ENCODE results near the gene PLEKHA4. TPM values are rescaled to one million over a fixed set of nuclear protein-coding genes. Genes with fewer than 3 reads are reported as not detected.

The PLEKHA4 gene
- total and polyA plus RNA-seq, 4 donors: 4.4 to 17.2 (median 6.3) TPM

DNA sequence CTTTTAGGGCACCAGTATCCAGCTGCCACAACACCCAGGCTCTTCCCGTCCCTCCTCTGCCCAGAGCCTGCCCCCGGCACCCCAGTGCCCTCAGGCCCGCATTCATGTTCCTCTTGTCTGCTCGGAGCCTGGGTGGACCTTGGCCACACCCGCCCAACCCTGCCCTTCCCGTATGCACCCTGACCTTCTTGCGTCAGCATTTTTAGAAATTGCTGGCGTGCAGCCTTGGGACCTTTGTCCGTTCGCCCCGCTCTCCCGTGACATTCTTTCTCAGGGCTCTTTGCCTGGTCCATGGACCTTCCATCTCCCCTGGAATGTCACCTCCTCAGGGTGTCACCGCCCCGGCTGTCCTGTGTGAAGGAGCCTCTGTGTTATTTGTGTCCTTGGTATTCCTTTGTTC is 39.3 kb upstream of the PLEKHA4 start:
- Histone ChIP-seq H3K27me3 (ENCODE audit: control insufficient read depth in 4 of 4, insufficient read depth in 4 of 4, low read length in 3 of 4) (no peaks in the 10 kb centered on the region), H3K9ac (ENCODE audit: low read depth in 1 of 2, low read length in 2 of 2) (no peak overlapping the region), H3K4me3 (ENCODE audit: low read depth in 1 of 3, low read length in 3 of 3) (no peak overlapping the region), H3K36me3 (ENCODE audit: control insufficient read depth in 4 of 4, insufficient read depth in 3 of 4, low read depth in 1 of 4, low read length in 3 of 4) (peaks cover 4 to 32% (median 25%) of the 10 kb centered on the region in 4 donors), H3K4me1 (ENCODE audit: control insufficient read depth in 4 of 4, insufficient read depth in 4 of 4, low read length in 3 of 4) (peaks cover 6 to 34% (median 19%) of the 10 kb centered on the region in 4 donors), H3K9me3 (ENCODE audit: control insufficient read depth in 4 of 4, low read length in 3 of 4) (no peaks in the 10 kb centered on the region), H3K27ac (ENCODE audit: low read depth in 1 of 2, low read length in 2 of 2) (peak overlapping the region; percentile 71 to 84)
- TF ChIP-seq, protein P1, sequence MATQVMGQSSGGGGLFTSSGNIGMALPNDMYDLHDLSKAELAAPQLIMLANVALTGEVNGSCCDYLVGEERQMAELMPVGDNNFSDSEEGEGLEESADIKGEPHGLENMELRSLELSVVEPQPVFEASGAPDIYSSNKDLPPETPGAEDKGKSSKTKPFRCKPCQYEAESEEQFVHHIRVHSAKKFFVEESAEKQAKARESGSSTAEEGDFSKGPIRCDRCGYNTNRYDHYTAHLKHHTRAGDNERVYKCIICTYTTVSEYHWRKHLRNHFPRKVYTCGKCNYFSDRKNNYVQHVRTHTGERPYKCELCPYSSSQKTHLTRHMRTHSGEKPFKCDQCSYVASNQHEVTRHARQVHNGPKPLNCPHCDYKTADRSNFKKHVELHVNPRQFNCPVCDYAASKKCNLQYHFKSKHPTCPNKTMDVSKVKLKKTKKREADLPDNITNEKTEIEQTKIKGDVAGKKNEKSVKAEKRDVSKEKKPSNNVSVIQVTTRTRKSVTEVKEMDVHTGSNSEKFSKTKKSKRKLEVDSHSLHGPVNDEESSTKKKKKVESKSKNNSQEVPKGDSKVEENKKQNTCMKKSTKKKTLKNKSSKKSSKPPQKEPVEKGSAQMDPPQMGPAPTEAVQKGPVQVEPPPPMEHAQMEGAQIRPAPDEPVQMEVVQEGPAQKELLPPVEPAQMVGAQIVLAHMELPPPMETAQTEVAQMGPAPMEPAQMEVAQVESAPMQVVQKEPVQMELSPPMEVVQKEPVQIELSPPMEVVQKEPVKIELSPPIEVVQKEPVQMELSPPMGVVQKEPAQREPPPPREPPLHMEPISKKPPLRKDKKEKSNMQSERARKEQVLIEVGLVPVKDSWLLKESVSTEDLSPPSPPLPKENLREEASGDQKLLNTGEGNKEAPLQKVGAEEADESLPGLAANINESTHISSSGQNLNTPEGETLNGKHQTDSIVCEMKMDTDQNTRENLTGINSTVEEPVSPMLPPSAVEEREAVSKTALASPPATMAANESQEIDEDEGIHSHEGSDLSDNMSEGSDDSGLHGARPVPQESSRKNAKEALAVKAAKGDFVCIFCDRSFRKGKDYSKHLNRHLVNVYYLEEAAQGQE (IDR thresholded peaks at IDR 0.05): peak; percentile 72
- no peak for TF ChIP-seq TAF1 (conservative IDR thresholded peaks at IDR 0.05)
- TF ChIP-seq, protein P2, sequence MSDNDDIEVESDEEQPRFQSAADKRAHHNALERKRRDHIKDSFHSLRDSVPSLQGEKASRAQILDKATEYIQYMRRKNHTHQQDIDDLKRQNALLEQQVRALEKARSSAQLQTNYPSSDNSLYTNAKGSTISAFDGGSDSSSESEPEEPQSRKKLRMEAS (IDR thresholded peaks at IDR 0.05): peak; percentile 96
- TF ChIP-seq NR2F2 (IDR thresholded peaks at IDR 0.05): peak; percentile 97
- TF ChIP-seq HNF4G (IDR thresholded peaks at IDR 0.05): peak; percentile 98
- peak; percentile 97 for TF ChIP-seq ATF3 (IDR thresholded peaks at IDR 0.05)
- TF ChIP-seq GABPA (IDR thresholded peaks at IDR 0.05 in 1 of 2, conservative IDR thresholded peaks at IDR 0.05 in 1 of 2): peak in 1 of 2 donors; percentile 49
- peak in 1 of 2 donors; percentile 86 for TF ChIP-seq EGR1 (IDR thresholded peaks at IDR 0.05; ENCODE audit: low read depth in 2 of 2)
- TF ChIP-seq FOXA1 (IDR thresholded peaks at IDR 0.05): peak; percentile 77
- no peak for TF ChIP-seq CTCF (IDR thresholded peaks at IDR 0.05; ENCODE audit: low read depth, low read length, missing input control)
- TF ChIP-seq HNF4A (conservative IDR thresholded peaks at IDR 0.05): peak; percentile 99
- TF ChIP-seq YY1 (IDR thresholded peaks at IDR 0.05): peak; percentile 93
- TF ChIP-seq JUND (IDR thresholded peaks at IDR 0.05): peak; percentile 68 to 84
- peak; percentile 96 for TF ChIP-seq SP1 (IDR thresholded peaks at IDR 0.05)
- TF ChIP-seq RXRA (IDR thresholded peaks at IDR 0.05): peak; percentile 95 to 97
- TF ChIP-seq ZBTB33 (IDR thresholded peaks at IDR 0.05): peak; percentile 88
- TF ChIP-seq RAD21 (IDR thresholded peaks at IDR 0.05): peak; percentile 29 to 59
- TF ChIP-seq FOXA2 (IDR thresholded peaks at IDR 0.05): peak; percentile 67
- DNase-seq (ENCODE audit: low spot score): peak; percentile 72
- 27% methylated on average over 14 of the region's 14 CpGs for WGBS

Data from liver (tissue), 9 donors.